ENCODE measurements around the gene HSF5. TPM values are rescaled to one million over a fixed set of nuclear protein-coding genes. Genes with fewer than 3 reads are reported as not detected.

HSF5 gene
- total RNA-seq, 2 donors from 2014 or later = 1.2 to 2.6 TPM

DNA sequence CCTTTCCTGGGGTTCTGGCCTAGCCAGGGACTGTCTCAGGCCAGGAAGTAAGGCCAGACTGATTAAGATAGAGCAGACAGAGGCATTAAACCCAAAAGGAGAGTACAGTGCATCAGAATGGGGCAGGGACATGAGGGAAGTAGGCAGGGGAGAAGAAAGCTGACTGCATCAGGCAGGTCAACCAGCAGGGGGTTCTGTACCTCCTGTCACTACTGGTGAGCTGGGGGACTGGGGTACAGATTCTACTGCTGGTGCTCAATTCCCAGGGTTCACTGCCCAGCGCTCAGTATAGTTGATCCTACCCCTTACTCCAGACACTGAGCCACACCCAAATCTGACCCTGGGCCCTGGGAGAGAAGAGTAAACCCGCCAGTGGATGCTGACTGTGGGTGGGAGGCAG, 39.1 kb upstream of the HSF5 start:
- Mint-ChIP-seq H3K9me3 (no peaks in the 10 kb centered on the region), H3K27me3 (peaks cover 6% of the 10 kb centered on the region), H3K4me3 (no peak overlapping the region), H3K27ac (peak overlapping the region; percentile 52), H3K36me3 (ENCODE audit: low read depth) (no peaks in the 10 kb centered on the region), H3K4me1 (no peaks in the 10 kb centered on the region)
- ATAC-seq (replicated peaks) = no peak

DNA sequence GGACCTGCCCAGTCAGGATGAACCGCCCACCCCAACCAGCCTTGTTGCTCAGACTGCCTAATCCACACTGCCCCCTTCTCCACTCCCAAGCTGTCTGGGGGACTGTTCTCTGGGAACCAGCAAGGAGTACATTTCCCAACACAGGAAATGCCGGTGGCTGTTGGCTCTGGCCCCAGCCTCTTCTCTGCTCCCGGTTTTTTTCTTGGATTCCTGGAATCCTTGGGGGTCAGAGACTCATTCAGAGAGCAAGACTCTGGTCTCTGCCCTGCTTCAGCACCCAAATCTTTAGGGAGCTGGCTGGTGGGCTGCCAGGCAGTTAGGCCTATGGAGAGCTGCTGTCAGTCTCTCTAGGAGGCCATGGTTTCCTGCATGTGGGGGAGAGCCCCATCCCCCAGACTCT, 37.0 kb upstream of the HSF5 start:
- ATAC-seq (replicated peaks) = no peak
- no peaks in the 10 kb centered on the region for H3K9me3 Mint-ChIP-seq
- no peak overlapping the region for H3K27ac Mint-ChIP-seq
- H3K27me3 Mint-ChIP-seq = peaks cover 6% of the 10 kb centered on the region
- no peaks in the 10 kb centered on the region for H3K4me1 Mint-ChIP-seq
- no peaks in the 10 kb centered on the region for H3K36me3 Mint-ChIP-seq (ENCODE audit: low read depth)
- no peak overlapping the region for H3K4me3 Mint-ChIP-seq

DNA sequence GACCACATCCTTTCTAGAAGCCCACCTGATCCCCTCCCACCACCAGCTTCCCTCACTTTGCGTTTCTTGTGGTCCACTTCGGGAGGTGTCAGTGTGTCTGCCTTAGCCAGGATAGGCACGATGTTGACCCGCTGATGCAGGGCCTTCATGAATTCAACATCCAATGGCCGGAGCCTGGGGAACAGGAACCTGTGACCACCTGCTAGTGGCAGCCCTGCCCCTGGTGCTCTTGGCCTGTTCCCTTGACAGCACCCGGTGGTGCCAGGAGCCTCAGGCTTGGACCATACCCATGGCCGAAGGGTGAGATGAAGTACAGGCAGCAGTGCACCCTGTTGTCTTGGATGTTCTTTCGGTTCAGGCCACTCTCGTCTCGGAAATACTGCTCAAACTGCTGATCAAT, 33.5 kb upstream of the HSF5 start:
- Mint-ChIP-seq H3K27me3 (no peaks in the 10 kb centered on the region), H3K9me3 (no peaks in the 10 kb centered on the region), H3K4me3 (no peak overlapping the region)

DNA sequence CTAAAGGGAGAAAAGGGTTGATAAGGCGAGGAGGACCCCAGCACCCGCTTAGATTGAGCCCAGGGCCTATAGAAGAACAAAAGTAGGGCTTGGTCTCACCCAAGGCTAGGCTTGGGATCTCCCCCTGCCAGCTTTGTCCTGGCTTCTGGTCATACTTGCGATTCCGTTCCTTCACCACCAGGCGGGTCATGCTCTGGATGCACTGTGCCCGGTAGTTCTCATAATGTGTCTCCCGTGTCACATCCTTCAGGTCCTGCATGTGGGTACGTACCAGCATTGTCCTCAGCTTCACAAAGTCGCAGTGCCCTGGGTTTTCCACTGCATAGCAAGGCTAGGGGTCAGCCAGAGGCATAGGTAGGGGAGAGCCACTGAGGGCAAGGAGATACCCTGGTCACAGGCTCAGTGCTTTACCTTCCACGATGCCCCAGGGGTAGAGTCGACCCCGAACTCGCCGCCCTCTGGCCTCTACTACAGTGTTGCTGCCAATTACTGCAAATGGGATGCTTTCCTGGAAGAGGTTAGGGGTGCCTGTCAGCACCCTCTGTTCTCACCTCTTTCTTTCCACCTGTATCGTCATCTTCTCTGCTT, 32.7 kb upstream of the HSF5 start:
- H3K36me3 Mint-ChIP-seq (ENCODE audit: low read depth) = peaks cover 6% of the 10 kb centered on the region
- H3K4me1 Mint-ChIP-seq = peaks cover 11% of the 10 kb centered on the region
- no peak overlapping the region for H3K4me3 Mint-ChIP-seq
- H3K27ac Mint-ChIP-seq = no peak overlapping the region
- no peaks in the 10 kb centered on the region for H3K27me3 Mint-ChIP-seq
- no peak for ATAC-seq (replicated peaks)
- H3K9me3 Mint-ChIP-seq = no peaks in the 10 kb centered on the region

More for the DNA sequence above, 33.5 kb upstream of the HSF5 start:
- ATAC-seq (replicated peaks) = no peak
- Mint-ChIP-seq H3K27ac (no peak overlapping the region), H3K36me3 (ENCODE audit: low read depth) (peaks cover 6% of the 10 kb centered on the region), H3K4me1 (peaks cover 4% of the 10 kb centered on the region)

DNA sequence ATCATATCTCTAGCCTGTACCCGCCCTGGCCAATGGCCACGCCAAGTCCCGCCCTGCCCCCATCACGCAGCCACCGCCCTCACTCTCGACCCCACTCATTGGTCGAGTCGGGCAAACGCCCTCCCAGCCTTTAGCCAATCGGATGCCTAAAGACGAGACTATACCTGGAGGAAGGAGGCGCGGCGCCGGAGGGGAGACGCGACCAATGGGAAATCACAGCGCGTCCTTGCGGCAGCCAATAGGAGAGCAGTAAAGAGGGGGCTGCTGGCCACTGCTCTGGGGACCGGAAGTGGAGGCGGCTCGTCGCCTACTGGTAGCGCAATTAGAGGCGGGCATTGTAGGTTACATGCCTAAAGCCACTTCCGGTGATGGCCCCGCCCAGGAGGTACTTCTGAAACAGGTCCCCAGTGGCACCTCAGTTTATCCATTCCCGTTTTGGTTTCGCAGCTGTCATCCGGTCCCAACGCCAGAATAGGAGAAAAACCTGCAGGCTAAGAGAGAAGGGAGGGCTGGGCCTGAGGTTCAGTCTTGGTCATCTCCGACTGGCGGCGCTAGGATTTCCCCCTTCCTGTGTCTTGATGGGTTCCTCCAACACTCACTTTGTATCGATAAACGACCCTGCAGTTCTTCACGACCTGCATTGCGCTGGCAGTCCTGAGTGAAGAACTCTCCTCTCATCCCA, 29.9 kb upstream of the HSF5 start:
- Mint-ChIP-seq H3K4me1 (peaks cover 16% of the 10 kb centered on the region), H3K9me3 (no peaks in the 10 kb centered on the region), H3K27me3 (no peaks in the 10 kb centered on the region), H3K4me3 (peak overlapping the region; percentile 94), H3K36me3 (ENCODE audit: low read depth) (peaks cover 15% of the 10 kb centered on the region), H3K27ac (peak overlapping the region; percentile 59)
- peak; percentile 87 for ATAC-seq (replicated peaks)

DNA sequence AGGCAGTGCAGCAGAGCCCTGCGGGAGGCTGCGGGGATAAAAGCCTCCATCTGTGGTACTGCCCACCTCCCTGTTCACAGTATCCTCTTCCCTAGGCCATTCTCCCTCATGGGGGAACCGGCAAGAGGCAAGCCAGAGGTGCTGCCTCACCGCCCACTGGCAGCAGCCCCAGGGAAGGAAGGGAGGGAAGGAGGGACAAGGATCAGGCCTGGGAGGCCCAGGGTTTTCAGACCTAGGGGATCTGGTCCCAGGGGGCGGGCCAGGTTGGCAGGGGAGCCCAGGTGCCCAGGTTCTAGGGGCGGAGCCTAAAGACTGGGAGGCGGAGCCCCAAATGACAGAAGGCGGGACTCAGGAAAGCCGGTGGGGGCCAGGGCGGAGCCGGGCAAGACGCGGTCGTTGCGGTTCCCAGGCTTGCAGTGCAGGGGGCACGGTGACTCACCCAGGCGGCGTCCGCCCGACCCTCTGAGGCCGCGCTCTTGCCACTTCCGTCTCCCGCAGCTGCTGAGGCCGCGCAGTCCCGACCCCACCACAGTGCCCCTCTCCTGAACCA, 29.2 kb upstream of the HSF5 start:
- H3K27me3 Mint-ChIP-seq = no peaks in the 10 kb centered on the region
- H3K4me1 Mint-ChIP-seq = peaks cover 20% of the 10 kb centered on the region
- H3K4me3 Mint-ChIP-seq = peak overlapping the region; percentile 94
- no peaks in the 10 kb centered on the region for H3K9me3 Mint-ChIP-seq
- H3K27ac Mint-ChIP-seq = peak overlapping the region; percentile 59
- peaks cover 21% of the 10 kb centered on the region for H3K36me3 Mint-ChIP-seq (ENCODE audit: low read depth)
- ATAC-seq (replicated peaks) = no peak

DNA sequence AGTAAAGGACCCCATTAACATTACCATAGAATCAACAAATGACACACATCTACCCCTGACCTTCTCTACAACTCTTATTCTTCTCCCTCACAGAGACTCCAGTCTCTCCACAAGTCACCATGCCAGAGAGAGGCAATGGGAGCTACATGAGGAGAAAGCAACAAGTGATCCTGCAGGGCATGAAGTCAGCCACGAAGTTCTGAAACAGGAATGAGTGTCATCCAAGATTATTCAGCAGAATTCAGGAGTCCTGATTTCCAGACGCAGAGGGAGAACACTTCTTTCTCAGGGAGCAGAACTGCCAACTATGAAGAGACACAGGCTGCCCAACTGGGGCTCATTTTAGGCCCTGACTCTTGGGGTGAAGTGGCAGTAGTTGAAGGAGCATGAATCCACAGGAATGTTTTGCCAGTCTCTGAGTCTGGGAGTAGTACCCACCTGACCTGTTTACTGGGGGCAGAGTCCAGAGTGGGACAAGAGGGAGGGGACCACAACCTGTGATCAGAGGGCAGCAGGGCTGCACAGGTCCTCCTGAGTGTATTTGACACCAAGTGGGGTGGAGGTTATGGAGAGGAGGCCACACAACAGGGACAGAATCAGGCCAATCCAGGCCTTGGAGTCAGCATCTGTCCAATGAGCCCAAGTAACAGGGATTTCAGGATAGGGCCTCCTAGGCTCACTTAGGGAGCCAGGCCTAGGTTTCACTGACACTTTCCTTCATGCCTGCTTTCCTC, 28.6 kb upstream of the HSF5 start:
- Mint-ChIP-seq H3K4me3 (peak overlapping the region; percentile 94), H3K27ac (peak overlapping the region; percentile 59), H3K9me3 (no peaks in the 10 kb centered on the region), H3K36me3 (ENCODE audit: low read depth) (peaks cover 27% of the 10 kb centered on the region), H3K27me3 (no peaks in the 10 kb centered on the region), H3K4me1 (peaks cover 20% of the 10 kb centered on the region)
- ATAC-seq (replicated peaks) = no peak

DNA sequence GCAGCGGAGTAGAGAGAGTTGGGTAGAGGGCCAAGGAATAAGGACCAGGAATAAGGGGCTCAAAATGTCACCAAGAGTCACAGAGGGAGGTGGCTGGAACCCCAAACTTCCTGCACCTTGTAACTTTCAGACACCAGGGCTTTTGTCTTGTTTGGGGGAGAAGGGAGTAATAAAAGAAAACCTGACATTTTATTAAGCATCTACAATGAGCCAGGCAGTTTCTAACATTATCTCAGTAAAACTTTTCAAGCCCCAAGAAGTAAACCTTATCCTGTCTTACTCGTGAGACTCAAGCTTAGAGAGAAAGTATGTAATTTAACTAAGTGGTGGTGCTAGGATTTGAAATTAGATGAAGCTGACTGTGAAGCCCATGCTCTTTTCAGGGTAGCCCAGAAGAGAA, 27.1 kb upstream of the HSF5 start:
- H3K4me1 Mint-ChIP-seq = peaks cover 30% of the 10 kb centered on the region
- ATAC-seq (replicated peaks) = no peak
- H3K36me3 Mint-ChIP-seq (ENCODE audit: low read depth) = peaks cover 42% of the 10 kb centered on the region
- no peaks in the 10 kb centered on the region for H3K9me3 Mint-ChIP-seq
- peak overlapping the region; percentile 58 for H3K27ac Mint-ChIP-seq
- no peaks in the 10 kb centered on the region for H3K27me3 Mint-ChIP-seq
- peak overlapping the region; percentile 94 for H3K4me3 Mint-ChIP-seq

DNA sequence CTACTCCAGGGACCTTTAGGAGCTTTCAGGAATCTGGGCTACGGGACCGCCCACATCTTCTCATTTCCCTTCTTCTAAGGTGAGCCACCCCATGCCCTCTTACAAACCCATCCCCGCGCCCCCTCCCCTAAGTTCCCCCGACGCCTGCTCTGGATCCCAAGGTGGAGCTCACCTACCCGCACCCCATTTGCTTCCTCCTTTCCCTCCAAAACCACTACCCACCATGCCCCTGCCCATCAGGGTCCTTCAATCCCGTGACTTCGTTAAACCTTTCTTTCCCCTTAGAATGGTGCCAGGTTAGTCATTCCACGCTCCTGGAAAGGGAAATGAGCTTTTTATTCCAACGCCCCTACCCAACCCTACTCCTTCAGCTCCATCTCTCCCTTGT, 26.6 kb upstream of the HSF5 start:
- no peaks in the 10 kb centered on the region for H3K9me3 Mint-ChIP-seq
- peaks cover 48% of the 10 kb centered on the region for H3K36me3 Mint-ChIP-seq (ENCODE audit: low read depth)
- H3K27ac Mint-ChIP-seq = peak overlapping the region; percentile 58
- H3K4me3 Mint-ChIP-seq = peak overlapping the region; percentile 94
- no peak for ATAC-seq (replicated peaks)
- H3K4me1 Mint-ChIP-seq = peaks cover 33% of the 10 kb centered on the region
- H3K27me3 Mint-ChIP-seq = no peaks in the 10 kb centered on the region

DNA sequence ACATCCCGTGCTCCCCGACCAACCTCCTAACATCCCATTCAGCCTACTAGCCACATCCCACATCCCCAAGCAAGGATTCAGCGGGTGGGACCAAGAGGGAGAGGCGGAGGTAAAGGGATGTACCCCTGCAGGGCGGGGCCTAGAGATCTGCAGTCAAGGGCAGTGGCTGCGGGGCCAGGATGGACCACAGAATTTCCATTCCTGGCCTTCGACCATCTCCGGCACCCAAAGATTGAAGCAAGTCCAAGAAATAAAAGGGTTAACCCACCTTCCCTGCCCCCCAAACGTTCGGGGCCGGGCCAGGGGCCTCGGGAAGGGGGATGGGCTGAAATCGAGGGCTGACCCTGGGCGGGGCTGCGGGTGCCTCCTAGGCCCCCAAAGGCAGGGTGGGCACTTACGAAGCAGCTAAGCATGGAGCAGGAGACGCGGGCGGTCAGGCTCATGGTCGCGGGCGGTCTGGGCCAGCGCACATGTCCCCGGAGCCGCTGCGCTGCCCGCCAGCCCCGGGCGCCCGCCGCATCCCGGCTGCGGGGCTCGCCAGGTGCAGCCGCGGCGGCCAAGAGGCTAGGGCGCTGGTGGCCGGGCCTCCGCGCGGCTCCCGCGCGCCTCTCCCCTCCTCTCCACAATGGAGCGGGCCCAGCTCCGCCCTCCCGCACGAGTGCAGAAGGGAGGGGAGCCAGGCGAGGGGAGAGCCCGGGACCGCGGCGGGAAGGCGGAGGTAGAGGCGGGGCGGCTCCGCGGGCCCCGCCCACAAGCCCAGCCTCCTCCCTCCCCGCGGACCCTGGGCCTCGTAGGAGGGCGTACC, 26.0 kb upstream of the HSF5 start, which contains the start of gene MTMR4:
TSS of gene MTMR4 (minus strand) at position 674 of the 805 bp plus-strand sequence. CDS start at position 443, 231 bp downstream.
- Mint-ChIP-seq H3K4me1 (peaks cover 34% of the 10 kb centered on the region), H3K4me3 (peak within 1 kb of the TSS; percentile 94), H3K27me3 (no peaks in the 10 kb centered on the region), H3K9me3 (no peaks in the 10 kb centered on the region), H3K36me3 (ENCODE audit: low read depth) (peaks cover 54% of the 10 kb centered on the region), H3K27ac (peak within 1 kb of the TSS; percentile 74)
- peak; percentile 31 for ATAC-seq (replicated peaks)

DNA sequence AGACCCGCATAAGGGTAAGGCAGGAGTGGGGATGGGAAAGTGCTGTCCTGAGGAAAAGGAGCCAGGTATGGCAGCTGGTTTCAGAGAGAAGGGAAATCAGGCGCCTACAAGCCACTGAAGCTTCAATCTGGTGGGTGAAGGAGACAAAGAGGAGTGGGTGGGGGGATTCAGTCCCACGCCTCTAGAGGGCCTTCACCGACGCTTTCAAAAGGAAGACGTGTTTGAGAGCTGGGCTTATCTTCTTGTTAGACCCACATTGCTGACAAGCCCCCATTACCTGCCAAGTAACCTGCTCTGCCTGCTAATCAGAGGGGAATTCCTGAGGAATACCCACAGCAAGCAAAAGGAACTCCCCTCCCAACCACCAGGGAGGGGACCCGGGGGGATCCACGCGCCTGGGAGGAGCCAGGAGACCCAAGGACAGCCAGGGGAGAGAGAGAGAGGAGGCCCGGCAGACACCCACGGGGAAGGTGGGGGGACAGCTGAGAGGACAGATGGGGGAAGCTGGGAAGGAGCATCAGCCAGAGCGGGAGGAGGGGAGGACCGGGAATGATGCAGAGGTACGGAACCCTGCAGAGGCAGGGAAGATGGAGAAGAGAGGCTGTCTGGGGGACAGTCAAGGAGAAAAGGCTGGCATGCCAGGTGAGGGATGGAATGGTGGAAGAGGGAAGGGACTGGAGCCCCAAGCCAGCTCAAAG, 25.2 kb upstream of the HSF5 start:
- Mint-ChIP-seq H3K9me3 (no peaks in the 10 kb centered on the region), H3K27me3 (no peaks in the 10 kb centered on the region), H3K27ac (peak overlapping the region; percentile 74), H3K4me3 (peak overlapping the region; percentile 94), H3K36me3 (ENCODE audit: low read depth) (peaks cover 61% of the 10 kb centered on the region), H3K4me1 (peaks cover 37% of the 10 kb centered on the region)
- ATAC-seq (replicated peaks) = no peak

DNA sequence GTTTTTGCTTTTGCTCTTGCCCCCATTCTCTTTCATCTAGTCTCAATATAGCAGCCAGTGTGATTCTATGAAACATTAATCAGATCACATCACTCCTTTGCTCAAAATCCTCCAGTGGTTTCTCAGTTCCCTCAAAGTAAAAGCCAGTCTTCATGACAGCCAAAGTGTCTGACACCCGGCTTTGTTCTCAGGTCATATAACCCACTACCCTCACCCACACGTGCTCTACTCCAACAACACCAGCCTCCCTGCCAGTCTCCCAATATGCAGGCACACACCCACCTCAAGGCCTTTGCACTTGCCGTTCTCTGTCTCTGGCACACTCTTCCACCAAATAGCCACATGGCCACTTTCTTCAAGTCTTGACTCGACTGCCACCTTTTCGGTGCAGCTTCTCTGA, 21.9 kb upstream of the HSF5 start:
- H3K4me3 Mint-ChIP-seq = no peak overlapping the region
- peaks cover 89% of the 10 kb centered on the region for H3K36me3 Mint-ChIP-seq (ENCODE audit: low read depth)

DNA sequence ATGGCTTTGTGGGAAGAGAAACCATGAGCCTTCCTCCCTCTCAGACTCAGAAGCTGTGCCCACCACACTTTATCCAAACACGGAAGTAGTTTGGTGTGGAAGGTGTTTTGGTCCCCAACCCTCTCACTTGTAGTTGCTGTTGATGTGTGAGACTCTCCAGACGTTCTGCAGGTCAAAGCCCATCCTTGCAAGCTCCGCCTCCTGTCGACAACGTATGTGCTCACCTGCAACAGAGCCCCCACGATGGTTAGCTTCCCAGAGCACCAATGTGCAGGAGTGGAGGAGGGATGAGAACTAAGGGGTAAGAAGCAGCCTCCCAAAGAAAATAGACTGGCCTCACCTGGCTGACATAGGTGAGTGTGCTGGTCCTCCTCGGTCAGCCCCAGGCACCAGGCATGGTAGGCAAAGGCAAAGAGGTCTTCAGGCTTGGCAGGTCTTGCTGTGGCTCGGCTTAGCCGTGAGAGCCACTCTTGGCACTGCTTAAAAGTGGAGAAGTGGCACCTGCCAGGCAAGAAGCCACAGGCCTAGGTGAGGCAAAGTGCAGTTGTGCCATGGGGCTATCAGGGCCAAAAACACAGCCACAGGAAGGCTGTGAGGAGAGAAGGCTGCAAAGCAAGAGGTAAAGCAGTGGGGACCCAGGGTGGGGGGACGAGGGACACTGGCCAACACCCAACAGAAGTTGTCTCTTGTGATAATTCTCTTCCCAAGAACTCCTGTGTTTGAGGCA, 20.3 kb upstream of the HSF5 start:
- peak overlapping the region; percentile 21 for H3K27ac Mint-ChIP-seq
- H3K4me1 Mint-ChIP-seq = peaks cover 26% of the 10 kb centered on the region
- no peak overlapping the region for H3K4me3 Mint-ChIP-seq
- no peaks in the 10 kb centered on the region for H3K27me3 Mint-ChIP-seq
- H3K9me3 Mint-ChIP-seq = no peaks in the 10 kb centered on the region
- ATAC-seq (replicated peaks) = no peak
- peaks cover 100% of the 10 kb centered on the region for H3K36me3 Mint-ChIP-seq (ENCODE audit: low read depth)

More for the DNA sequence above, 21.9 kb upstream of the HSF5 start:
- Mint-ChIP-seq H3K27me3 (no peaks in the 10 kb centered on the region), H3K9me3 (no peaks in the 10 kb centered on the region), H3K27ac (peak overlapping the region; percentile 8), H3K4me1 (peaks cover 26% of the 10 kb centered on the region)
- ATAC-seq (replicated peaks) = no peak
